Calu3 (cell line): Measurements from ENCODE around the gene CBFA2T3. TPM values are rescaled to one million over a fixed set of nuclear protein-coding genes. Genes with fewer than 3 reads are reported as not detected.
"Not testable (repeated sequence)": the region's sequence is repeated elsewhere in the genome, so short reads cannot be mapped to it uniquely, and the experiment has no call there.

Experiments
- BruUV-seq: library from RNA; stranded (reverse); fragments of 400-500 nt; replicated peaks from 2 replicates; lab custom pipeline; 2021; lab: Mats Ljungman, UMichigan
- CTCF ChIA-PET: fragments of 300-600 bp; sonication (Branson Sonifier 250); formaldehyde crosslinking; loops from one replicate; lab custom pipeline; 2022; ENCODE audit warnings: antibody characterized with exemption; lab: Charles Lee
- DNase-seq: peaks from one replicate; pipeline ENCODE4 v3.0.0; 2022
- H3K27ac Mint-ChIP-seq: one replicate; pipeline ENCODE4 v1.8.0; 2022; ENCODE audit warnings: mixed read lengths; ENCODE audit not compliant: unreplicated experiment
- H3K27me3 Mint-ChIP-seq: one replicate; pipeline ENCODE4 v1.8.0; 2022; ENCODE audit warnings: mixed read lengths; ENCODE audit not compliant: unreplicated experiment
- H3K36me3 Mint-ChIP-seq: one replicate; pipeline ENCODE4 v1.8.0; 2022; ENCODE audit warnings: mild to moderate bottlenecking, moderate library complexity, mixed read lengths; ENCODE audit not compliant: insufficient read depth, unreplicated experiment
- H3K4me1 Mint-ChIP-seq: one replicate; pipeline ENCODE4 v1.8.0; 2022; ENCODE audit warnings: mild to moderate bottlenecking, low read depth, mixed read lengths; ENCODE audit not compliant: unreplicated experiment
- H3K4me3 Mint-ChIP-seq: one replicate; pipeline ENCODE4 v1.8.0; 2022; ENCODE audit warnings: mild to moderate bottlenecking, low read depth, moderate library complexity, mixed read lengths; ENCODE audit not compliant: unreplicated experiment
- H3K9me3 Mint-ChIP-seq: one replicate; pipeline ENCODE4 v1.8.0; 2022; ENCODE audit warnings: low read depth, mixed read lengths; ENCODE audit not compliant: unreplicated experiment
- intact Hi-C: fragments of 100-400 bp; cut with micrococcal nuclease; formaldehyde crosslinking; loops from one replicate; pipeline ENCODE4 v1.10.0; 2022; ENCODE audit not compliant: unreplicated experiment
- total RNA-seq: library from RNA; stranded (reverse); gene quantifications from 2 replicates; pipeline ENCODE4 v1.2.3, GENCODE V29; 2022
- TF ChIP-seq, protein P1 (sequence below): fragments of 200-600 bp; IDR thresholded peaks from one replicate; pipeline ENCODE4 v1.8.0; 2022; ENCODE audit warnings: antibody characterized with exemption; ENCODE audit not compliant: unreplicated experiment

Gene CBFA2T3
- total RNA-seq, 1 experiment from 2014 or later = not detected

- CTCF ChIA-PET = interaction anchor here (0.6 to 0.8 kb wide), 3 partner anchors 12 to 244 kb away, joined by 3 to 4 read pairs (median 4); no protein-coding TSS in a partner anchor
- BruUV-seq = no TSS peak
- peaks cover 3% of the 10 kb centered on the region for H3K9me3 Mint-ChIP-seq
- H3K36me3 Mint-ChIP-seq = peaks cover 9% of the 10 kb centered on the region
- no peak overlapping the region for H3K27ac Mint-ChIP-seq
- intact Hi-C loops = no loop called here
- no peak for DNase-seq
- peak overlapping the region; percentile 40 for H3K4me3 Mint-ChIP-seq
- peaks cover 15% of the 10 kb centered on the region for H3K27me3 Mint-ChIP-seq
- TF ChIP-seq, protein P1, sequence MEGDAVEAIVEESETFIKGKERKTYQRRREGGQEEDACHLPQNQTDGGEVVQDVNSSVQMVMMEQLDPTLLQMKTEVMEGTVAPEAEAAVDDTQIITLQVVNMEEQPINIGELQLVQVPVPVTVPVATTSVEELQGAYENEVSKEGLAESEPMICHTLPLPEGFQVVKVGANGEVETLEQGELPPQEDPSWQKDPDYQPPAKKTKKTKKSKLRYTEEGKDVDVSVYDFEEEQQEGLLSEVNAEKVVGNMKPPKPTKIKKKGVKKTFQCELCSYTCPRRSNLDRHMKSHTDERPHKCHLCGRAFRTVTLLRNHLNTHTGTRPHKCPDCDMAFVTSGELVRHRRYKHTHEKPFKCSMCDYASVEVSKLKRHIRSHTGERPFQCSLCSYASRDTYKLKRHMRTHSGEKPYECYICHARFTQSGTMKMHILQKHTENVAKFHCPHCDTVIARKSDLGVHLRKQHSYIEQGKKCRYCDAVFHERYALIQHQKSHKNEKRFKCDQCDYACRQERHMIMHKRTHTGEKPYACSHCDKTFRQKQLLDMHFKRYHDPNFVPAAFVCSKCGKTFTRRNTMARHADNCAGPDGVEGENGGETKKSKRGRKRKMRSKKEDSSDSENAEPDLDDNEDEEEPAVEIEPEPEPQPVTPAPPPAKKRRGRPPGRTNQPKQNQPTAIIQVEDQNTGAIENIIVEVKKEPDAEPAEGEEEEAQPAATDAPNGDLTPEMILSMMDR = no peak
- H3K4me1 Mint-ChIP-seq = peaks cover 17% of the 10 kb centered on the region
Observed at GRCh38 chr16:88921591-88921990, 55.4 kb downstream of the CBFA2T3 start.

DNA sequence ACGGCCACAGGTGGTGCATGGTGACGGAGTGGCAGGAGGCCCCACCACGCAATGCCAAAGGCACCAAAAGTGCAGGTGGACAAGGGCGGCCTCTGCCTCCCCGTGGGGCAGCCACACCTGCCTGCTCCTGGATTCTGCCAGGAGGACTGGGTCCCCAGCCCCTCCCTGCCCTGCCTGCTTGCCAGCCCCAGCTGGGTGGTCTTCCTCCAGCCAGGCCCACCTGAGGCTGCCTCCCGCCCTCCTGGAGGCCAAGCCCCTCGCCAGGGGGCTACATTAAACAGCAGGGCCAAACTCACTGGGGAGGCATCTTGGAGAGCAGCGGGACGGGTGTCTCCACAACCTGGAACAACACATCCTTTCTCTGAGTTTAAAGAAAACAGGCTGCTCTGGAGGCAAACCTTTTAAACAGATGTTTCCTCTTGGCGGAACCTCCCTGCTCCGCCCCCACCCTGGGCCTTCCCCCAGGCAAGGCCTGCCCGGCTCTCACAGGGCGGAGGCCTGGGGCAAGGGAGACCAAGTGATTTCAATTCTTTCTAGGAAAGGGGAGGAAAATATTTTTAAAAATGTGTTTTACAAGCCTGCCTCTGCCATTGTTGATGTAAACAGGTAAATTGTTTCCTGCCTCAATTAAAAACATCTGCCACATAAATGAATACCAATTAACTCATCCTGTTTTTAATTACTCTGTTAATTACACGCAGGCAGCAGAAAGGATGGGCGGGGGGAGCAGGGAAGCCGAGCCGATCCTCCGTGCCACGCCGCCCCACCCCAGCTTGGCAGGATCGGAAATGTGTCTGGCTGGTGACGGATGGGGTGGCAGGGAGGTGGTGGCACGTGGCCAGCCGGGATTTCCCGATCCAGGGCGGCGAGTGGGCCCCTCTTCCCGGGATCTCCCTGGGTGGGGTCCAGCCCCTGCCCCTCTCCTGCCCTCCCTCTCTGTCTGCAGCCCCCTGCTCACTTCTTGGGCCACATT lies 56.1 kb downstream of the CBFA2T3 start:
- TF ChIP-seq, protein P1 = no peak
- Mint-ChIP-seq H3K4me1 (peaks cover 16% of the 10 kb centered on the region), H3K36me3 (peaks cover 12% of the 10 kb centered on the region), H3K9me3 (peaks cover 3% of the 10 kb centered on the region), H3K27ac (peak overlapping the region; percentile 52), H3K27me3 (peaks cover 19% of the 10 kb centered on the region), H3K4me3 (peak overlapping the region; percentile 40)
- CTCF ChIA-PET = interaction anchor here (0.6 to 0.8 kb wide), 3 partner anchors 12 to 244 kb away, joined by 3 to 4 read pairs (median 4); no protein-coding TSS in a partner anchor
- intact Hi-C loops = no loop called here
- DNase-seq = peak; percentile 73
- BruUV-seq = no TSS peak

DNA sequence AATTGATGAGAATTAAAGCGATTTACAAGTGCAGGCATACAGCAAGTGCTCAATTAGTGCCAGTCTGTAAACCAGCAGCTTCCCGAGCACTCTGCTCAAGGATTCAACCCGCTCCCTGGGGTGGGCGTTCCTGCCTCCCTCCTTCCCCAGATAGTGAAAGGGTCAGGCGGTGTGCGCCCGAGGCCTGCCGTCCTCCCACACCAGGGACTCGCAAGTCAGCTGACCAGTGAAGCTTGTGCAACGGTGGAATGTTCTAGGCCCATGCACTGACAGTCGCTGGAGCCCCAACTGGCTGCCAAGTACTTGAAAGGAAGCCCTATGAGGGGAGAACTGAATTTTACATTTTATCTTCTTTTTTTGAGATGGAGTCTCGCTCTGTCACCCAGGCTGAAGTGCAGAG lies 57.1 kb downstream of the CBFA2T3 start:
- TF ChIP-seq, protein P1 = no peak
- intact Hi-C loops = no loop called here
- Mint-ChIP-seq H3K9me3 (peaks cover 3% of the 10 kb centered on the region), H3K36me3 (peaks cover 12% of the 10 kb centered on the region), H3K27ac (no peak overlapping the region), H3K4me1 (peaks cover 16% of the 10 kb centered on the region), H3K27me3 (peaks cover 21% of the 10 kb centered on the region), H3K4me3 (no peak overlapping the region)
- CTCF ChIA-PET = no interaction called here
- DNase-seq = no peak
- BruUV-seq = no TSS peak

- CTCF ChIA-PET, intact Hi-C loops, BruUV-seq, H3K9me3 Mint-ChIP-seq, H3K27ac Mint-ChIP-seq, DNase-seq, H3K4me3 Mint-ChIP-seq: not testable (repeated sequence)
- peaks cover 29% of the 10 kb centered on the region for H3K27me3 Mint-ChIP-seq
- peaks cover 12% of the 10 kb centered on the region for H3K36me3 Mint-ChIP-seq
- peaks cover 16% of the 10 kb centered on the region for H3K4me1 Mint-ChIP-seq
Observed at GRCh38 chr16:88918896-88919295, 58.1 kb downstream of the CBFA2T3 start.
